Measurements from ENCODE around the gene ZNF276.

DNA sequence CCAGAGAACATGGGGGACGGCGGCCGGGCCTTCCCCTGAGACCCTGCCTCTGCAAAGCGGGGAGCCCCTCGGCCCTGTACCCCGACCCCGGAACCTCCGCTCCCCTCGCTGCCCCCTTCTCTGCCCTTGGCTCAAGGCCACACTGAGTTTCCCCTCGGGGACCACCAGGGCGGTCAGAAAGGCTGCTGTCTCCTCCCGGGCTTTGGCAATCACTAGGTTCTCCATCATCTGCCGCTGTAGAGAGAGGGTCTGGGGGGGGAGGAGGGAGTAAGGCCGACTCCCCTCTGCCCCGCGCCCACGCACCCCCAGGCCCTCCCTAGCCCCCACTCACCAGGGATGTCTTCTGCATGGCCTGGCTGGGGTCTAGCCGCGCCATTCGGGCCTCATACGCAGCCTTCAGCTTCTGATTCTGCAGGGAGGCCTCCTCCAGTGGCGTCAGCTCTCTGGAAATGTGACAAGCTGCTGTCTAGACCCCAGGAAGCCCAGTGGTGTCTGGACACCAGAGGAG, 9.0 kb upstream of the ZNF276 start:
- TF ChIP-seq, protein P1, sequence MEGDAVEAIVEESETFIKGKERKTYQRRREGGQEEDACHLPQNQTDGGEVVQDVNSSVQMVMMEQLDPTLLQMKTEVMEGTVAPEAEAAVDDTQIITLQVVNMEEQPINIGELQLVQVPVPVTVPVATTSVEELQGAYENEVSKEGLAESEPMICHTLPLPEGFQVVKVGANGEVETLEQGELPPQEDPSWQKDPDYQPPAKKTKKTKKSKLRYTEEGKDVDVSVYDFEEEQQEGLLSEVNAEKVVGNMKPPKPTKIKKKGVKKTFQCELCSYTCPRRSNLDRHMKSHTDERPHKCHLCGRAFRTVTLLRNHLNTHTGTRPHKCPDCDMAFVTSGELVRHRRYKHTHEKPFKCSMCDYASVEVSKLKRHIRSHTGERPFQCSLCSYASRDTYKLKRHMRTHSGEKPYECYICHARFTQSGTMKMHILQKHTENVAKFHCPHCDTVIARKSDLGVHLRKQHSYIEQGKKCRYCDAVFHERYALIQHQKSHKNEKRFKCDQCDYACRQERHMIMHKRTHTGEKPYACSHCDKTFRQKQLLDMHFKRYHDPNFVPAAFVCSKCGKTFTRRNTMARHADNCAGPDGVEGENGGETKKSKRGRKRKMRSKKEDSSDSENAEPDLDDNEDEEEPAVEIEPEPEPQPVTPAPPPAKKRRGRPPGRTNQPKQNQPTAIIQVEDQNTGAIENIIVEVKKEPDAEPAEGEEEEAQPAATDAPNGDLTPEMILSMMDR (optimal IDR thresholded peaks at IDR 0.05 in 1 of 3, IDR thresholded peaks at IDR 0.05 in 1 of 3, conservative IDR thresholded peaks at IDR 0.05 in 1 of 3; ENCODE audit: extremely low read depth in 1 of 3, insufficient read depth in 2 of 3, low read length in 3 of 3), result no peak
- TF ChIP-seq EZH2 (IDR thresholded peaks at IDR 0.05; ENCODE audit: low read length), result no peak
